GM18502 (cell line): ENCODE data around the gene GMCL2.

Experiments used
- ATAC-seq: cut with Tn5 transposase; IDR thresholded peaks from one replicate; pipeline ENCODE4 v1.9.1; 2021; ENCODE audit warnings: mild to moderate bottlenecking; ENCODE audit not compliant: unreplicated experiment, poor library complexity

The GMCL2 gene

DNA sequence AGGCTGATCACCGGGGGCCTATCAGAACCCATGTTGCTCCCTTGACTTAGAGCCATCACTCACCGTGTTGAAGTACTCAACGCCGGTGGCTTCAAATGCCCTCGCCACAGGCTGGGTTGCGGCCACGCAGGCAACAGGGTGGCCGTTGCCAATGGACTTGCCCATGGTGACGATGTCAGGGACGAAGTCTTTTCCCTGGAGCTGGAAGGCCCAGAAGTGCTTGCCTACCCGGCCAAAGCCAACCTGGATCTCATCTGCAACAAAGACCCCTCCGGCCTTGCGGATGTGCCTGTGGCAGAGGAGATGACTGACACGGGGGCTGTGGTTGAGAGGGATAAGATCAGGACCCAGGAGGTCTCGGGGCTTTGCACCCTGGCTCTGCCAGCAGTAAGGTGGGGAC lies 35.1 kb upstream of the GMCL2 start:
- no peak for ATAC-seq

DNA sequence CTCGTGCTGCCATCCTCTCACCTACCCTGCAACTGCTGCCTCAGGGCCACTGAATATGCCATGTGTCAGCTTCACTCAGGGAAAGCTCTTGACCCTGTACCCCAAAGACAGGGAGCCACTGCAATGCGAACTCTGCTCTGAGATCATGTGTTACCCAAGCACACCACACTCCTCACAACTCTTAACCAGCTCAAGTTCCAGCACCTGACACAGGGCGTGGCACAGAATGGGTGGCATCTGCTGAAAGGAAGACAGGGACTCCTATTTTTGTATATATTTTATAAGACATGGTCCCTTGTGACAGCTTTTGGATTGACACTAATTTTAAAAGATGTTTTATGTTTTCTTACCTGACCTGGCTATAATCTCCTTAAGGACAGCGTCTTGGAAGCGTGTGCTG lies 34.7 kb upstream of the GMCL2 start:
- ATAC-seq, result no peak

DNA sequence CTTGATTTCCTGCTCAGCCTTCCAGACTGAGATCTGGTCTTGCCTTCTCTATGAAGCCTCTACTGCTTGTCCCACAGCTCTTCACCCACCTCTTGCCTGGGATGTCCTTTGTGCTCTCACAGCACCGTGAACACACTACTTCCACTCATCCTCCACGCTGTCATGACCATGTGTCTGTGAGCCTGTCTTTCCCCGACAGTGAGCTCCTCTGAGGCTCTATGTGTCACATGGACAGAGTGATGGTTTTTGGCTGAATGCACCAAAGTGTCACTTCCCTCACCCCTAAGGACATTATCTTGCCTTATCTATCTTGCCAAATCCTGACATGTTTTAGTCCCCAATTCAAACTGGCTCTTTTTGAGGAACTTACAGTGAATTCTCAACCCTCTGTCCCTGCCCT lies 34.1 kb upstream of the GMCL2 start:
- ATAC-seq, result no peak

DNA sequence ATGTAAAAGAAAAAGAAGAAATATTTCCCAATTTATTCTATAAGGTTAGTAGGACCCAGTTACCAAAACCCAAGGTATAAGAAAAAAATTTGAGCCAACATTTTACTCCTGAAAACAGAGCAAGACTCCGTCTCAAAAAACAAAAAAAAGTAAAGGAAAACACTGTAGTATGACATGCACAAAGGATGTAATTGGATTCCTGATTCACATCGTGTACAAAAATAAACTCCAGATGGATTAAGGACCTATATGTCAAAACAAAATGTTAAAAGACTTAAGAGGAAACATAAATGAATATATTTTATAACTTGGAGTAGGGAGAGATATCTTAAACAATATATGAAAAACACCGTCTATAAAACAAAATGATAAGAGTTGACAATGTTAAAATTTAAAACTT lies 31.7 kb upstream of the GMCL2 start:
- ATAC-seq, result no peak

DNA sequence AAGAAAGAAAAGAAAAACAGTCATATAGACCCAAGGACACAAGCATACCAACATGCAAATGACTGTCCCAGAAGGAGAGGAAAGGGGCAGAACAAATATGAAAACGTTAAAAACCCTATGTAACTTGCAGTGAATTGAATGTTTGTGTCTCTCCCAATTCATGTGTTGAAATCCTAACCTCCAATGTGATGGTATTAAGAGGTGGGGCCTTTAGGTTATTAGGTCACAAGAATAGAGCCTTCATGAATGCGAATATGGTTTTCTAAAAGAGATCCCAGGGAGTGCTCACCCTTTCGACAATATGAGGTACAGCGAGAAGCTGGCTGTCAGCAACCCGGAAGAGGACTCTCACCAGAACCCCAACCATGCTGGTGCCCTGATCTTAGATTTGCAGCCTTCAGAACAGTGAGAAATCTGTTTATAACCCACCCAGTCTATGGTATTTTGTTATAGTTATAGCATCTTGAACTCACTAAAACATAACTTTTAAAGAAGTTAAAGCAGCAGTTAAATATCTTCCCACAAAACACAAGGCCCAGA lies 31.1 kb upstream of the GMCL2 start:
- no peak for ATAC-seq

DNA sequence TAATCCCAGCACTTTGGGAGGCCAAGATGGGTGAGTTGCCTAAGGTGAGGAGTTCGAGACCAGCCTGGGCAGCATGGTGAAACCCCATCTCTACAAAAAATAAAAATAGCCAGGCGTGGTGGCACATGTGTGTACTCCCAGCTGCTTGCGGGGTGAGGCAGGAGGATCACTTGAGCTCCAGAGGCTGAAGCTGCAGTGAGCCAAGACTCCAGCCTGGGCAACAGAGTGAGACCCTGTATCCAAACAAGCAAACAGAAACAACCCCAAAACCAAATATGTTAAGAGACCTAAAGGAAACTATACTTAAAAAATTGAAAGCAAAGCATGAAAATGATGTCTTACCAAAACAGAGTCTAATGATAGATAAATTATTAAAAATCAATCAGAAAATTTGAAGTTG lies 29.6 kb upstream of the GMCL2 start:
- ATAC-seq, result no peak

DNA sequence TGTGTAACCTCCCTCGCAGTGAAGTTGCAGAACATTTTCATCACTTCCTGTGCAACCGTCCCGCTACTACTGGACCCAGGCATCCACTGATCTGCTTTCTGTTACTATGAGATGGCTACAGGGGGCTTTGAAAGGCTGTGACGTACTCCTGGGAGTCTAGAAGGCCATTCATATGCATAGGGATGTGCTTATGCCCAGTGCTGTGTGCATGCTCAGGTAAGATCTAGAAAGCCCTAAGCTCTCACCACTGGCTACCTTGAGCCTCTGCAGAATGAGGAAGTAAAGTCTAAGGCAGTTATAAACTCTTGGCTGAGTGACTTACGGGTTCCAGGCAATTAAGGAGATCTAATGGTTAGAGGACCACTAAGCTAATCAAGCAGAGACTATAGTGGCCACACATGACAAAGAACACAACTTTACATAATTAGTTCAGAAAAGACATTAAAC lies 28.9 kb upstream of the GMCL2 start:
- ATAC-seq, result no peak

DNA sequence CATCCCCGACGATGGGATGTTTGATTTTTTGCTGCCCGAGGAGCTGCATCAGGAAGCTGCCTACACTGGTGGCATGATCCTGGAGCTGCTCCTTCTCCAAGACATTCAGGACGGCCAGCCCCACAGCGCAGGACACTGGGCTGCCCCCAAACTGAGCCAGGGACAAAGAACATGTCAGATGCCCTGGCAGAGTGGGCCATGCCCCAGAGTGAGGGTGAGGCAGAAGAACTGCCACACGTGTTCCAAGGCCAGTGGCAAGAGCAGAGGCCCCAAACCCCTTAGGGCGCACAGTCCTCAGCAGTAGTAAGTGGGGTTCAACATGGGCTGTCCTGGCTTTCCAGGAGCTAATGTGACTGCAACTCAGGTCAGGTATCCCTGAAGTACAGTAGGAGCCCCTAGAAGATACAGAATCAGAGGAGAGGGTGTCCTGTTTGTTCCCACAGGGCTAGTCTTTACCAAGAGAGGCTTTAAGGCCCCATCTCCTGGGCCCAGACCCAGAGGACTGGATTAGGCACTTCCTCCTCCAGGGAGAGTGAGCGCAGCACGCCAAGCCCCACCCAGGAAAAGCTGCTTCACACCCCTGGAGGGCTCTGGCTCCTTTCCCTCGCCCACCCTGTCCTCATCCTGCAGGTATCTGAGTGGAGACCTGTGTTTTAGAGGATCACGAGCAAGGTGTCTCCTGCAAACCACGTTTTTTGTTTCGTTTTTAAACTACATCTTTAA lies 28.3 kb upstream of the GMCL2 start:
- ATAC-seq, result no peak

DNA sequence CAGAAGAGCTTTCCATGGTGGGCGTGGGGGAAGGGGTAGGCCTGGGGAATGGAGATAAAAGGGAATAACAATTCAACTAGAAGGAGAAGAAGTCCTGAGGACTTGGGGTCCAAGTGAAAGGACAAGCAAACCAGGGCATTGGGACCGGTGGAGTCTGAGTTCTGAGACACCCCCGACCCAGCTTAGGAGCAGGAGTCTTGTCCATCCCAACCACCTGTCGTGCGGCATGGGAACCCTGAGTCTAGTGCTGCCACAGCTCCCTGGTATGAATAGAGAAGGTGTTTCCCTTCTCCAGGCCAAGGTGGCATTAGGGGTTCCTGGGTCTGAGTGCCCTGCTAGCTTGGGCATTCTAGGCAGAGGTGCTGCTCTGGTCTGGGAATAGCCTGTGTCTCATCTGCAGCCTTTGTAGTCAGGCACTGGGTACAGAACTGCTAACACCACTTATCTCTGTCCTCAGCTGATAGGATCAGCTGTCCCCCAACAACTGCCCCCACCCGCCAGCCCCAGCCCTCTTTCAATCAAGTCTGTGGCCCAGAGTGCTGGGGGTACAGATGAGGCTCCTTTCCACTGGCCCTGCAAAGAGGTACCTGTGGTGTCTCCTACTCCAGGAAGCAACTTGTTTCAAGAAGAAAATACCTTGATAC lies 27.1 kb upstream of the GMCL2 start:
- no peak for ATAC-seq

DNA sequence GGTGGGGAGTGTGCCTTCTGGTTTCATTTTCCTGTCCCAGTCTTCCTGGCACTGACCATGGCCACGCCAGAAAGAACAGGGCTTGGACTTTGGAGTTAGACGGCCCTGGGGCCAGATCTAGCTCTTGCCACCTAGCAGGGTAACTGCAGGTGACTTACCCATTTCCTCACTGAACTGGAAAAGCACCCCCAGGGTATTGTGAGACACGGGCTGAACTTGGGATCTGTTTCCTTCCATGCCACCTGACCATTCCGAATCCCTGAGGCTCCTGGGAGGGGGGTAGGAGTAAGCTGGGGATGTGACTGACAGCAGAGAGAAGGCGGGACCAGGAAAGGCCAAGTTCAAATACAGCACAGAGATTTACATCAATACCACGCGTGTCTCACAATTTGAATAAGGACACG lies 26.6 kb upstream of the GMCL2 start:
- no peak for ATAC-seq

DNA sequence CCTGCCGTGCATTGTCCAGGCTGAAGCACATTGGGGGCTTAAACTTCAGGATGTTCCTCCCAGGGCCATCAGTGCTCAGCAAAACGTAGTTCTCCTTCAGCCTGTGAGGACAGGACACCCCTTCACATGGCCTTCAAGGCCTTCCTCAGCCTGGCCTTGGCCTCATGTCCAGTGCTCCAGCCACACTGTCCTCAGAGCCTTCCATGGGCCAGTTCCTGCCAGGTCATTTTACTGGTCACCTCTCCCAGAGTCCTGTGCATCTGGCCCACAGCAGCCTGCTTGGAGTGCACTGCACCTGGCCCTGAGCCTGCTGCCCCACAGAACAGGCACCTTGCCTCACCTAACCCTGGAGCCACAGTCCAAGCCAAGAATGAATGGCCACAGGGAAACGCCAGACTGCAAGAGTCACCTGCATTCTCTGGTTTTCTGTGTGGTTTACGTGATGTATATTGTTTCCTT lies 25.9 kb upstream of the GMCL2 start:
- ATAC-seq, result no peak

DNA sequence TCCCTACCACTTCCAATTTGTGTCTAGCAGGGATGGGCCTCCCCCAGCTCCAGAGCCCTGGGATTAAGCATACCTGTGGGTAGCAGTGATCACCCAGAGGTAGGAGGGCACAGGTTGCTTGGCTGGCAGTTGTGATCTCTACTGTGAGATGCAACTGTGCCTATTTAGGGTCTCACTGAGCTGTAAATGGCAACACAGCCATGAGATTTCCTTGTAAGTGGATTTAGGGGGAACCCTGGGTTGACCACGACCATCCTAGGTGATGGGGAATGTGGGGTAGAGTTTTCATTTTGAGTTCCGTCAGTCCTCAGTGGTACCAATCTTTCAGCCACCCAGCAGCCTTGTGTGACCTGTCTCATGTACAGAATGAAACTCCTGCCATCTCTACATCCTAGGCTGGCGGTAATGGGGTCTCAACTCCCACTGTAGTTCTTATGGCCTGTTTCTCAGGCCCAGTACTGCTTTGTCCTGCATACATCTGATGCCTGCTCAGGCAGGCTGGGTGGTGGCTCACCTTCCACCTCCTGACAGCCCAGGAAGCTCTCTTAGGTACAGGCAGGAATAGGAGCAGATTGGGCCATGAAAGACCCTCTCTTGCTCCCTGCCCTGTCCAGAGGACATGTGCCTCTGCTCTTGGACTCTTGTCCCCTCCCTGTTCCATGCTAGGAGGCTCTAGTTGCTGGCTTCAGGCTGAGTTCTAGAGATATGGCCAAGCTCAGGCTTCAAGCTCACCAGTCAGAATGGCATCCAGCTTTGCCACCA lies 25.3 kb upstream of the GMCL2 start:
- no peak for ATAC-seq

DNA sequence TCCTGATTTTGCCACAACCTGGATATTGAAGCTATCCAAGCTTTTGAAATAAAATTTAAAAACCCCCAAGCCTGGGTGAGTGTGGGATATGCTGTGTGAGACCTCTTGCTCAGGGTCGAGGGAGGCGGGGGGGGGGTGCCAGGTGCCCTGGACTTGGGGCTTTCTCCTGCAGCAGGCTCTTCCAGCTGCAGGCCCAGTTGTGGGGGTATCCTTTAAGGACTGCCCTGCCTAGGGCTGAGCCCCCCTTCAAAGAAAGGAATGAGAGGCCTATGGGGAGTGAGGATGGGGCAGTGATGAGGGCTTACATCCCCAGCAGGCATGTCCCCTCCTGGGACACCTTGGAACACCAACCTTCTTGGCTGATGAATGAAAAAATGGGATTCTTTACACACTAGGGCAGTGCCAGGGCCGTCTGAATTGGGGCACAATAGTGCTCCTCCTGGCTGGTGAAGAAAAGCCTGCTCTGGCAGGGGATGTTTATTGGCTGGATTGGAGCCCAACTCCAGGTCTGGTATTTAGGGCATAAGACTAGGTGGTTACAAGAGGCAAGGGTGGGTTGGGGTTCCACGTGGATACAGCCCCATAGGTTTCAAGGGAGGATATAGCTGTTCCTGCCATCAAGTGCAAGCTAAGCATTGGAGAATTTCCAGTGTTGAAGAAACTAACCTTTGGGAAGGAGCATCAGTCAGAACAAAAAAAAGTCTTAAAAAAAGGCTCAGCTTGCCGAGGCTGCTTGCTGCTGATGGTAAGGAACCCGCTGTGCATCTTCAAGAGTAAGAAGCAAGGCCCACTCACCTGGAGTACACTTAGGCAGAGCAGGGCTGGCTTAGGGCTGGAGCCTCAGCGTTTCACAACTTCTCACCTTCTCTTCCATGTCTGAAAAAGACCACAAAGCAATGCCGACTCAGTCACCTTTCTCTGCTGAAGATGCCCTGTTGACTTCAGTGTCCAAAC lies 24.2 kb upstream of the GMCL2 start:
- no peak for ATAC-seq

DNA sequence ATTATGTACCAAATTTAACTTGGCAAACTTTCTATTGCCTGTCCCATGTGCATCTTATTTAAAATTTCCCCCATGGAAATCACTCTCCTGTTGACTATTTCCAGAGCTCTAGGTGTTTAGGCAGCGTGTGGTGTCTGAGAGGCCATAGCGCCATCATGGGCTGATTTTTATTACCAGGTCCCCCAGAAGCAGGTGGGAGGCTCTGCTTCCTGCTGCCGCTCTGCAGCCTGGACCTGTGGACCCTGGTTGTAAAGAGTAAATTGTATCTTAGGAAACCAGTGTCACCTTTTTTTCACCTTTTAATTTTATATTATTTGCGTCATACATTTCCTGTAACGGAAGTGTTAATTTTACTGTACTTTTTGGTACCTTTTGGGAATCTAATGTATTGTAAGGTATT lies 23.5 kb upstream of the GMCL2 start:
- no peak for ATAC-seq

DNA sequence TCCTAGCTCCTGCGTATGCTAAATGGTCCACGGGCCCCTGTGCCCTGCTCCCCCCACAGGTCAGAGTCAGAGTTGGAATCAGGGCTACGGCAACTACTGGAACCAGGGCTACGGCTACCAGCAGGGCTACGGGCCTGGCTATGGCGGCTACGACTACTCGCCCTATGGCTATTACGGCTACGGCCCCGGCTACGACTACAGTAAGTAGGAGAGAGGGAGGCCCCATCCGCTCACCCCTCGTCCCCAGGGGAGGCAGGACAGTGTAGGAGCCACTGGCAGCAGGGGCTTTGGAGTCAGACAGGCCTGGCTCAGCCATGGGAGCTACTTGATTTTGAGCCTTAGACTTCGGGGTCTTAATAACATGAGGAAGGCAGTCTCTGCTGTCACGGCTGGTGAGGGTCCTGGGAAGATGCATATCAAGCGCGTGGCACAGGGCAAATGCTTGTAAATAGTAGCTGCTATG lies 22.9 kb upstream of the GMCL2 start:
- no peak for ATAC-seq

DNA sequence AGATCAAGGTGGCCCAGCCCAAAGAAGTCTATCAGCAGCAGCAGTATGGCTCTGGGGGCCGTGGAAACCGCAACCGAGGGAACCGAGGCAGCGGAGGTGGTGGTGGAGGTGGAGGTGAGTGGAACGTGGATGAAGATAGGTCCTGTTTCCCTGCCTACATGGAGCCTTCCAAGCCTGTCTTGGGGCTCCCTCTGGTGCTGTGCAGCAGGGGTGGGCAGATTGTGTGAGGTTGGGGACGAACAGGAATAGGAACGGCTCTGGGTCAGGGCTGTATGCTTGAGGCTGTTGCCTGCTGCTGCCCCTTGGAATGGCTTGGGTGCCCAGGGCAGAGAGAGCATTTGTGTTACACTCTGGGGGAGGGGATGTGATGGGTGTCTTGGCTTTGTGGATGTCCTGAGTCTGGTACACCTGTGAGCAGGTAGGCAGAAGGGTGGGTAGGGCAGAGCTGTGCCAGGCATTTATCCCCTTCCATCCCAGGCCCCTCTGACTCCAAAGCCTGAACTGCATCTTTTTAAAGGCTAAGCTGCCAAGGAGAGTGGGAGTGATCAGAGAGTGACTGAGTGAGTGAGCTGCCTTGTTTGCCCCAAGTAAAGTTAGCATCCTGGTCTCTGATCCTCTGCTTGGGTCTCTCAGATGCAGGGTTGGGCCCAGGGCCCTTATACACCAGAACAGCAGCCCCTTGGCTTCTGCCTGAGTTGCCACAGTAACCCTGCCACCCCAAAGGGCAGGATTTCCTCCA lies 22.3 kb upstream of the GMCL2 start:
- ATAC-seq, result no peak

DNA sequence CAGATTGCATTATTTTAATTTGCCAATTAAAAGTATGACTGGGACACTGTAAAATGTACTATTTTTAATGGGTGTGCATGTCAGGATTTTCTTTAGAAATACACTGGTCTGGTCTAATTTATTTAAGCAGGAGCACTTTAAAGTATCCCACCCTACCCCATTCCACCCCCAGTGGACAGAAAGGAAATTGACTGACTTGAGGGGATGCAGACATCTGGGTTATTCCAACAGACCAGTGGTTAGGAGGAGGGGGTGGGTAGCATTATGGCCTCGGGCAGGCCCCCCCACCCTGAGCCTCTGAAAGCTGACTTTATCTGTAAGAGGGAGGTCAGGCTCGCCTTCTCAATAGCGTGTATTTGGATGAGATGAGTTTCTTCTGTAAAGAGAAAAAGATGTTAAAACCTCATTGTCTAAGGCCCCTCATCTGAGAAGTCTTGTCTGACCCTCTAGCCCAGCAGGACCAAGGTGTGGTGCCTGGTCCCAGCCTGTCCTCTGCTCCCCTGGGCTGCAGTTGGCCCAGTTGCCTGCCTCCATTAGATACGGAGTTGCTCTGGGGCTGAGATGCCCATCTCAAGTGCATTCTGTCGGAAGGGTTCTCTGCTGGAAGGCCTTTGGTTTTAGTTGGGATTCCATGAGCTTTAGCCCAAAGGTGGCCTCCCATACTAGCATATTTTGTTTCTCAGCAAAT lies 21.5 kb upstream of the GMCL2 start:
- ATAC-seq, result no peak

DNA sequence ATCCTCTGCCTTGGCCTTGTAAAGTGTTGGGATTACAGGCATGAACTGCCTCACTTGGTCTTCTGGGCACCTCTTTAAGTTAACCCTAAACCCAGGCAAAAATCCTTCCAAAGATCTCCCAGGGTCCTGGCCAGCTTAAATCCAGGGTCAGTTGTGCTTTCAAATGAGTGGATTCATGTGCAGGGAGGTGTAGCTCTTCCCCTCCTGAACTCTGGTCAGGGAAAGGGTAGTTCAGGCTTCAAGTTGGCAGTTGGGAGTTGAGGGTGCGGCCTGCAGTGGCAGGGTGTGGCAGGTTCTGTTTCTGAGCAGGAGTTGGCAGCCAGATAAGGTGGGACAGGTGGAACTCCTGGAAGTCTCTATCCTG lies 20.7 kb upstream of the GMCL2 start:
- no peak for ATAC-seq
